ENCODE results near the gene LRP8. TPM values are rescaled to one million over a fixed set of nuclear protein-coding genes. Genes with fewer than 3 reads are reported as not detected.

Gene LRP8
- total and polyA plus RNA-seq, 2 of the 13 experiments (the other 11 are each of a cell fraction or from before 2014, with no cell fraction given), result 17.3 to 17.4 TPM

- Histone ChIP-seq H4K20me1 (ENCODE audit: insufficient read depth, low read length) (0 out of 2 replicates have a peak, but pooled peaks cover 3% of the 10 kb centered on the region), H3K36me3 (replicated peaks in 1 of 2; ENCODE audit: control insufficient read depth in 1 of 2, insufficient read depth in 2 of 2, low read length in 2 of 2) (0 out of 5 replicates have a peak, but pooled peaks cover 0 to 5% of the 10 kb centered on the region in 2 experiments), H3K4me3 (replicated peaks in 1 of 3; ENCODE audit: insufficient read depth in 1 of 3, low read depth in 2 of 3, low read length in 3 of 3) (no peak overlapping the region), H2AFZ (ENCODE audit: low read length) (no peak overlapping the region), H3K79me2 (ENCODE audit: insufficient read depth, low read length) (peaks cover 2% of the 10 kb centered on the region), H3K4me2 (ENCODE audit: low read depth, low read length) (no peak overlapping the region), H3K9ac (ENCODE audit: insufficient read depth, low read depth, low read length) (no peak overlapping the region), H3K4me1 (ENCODE audit: insufficient read depth, low read length) (peaks cover 16% of the 10 kb centered on the region), H3K27me3 (ENCODE audit: control insufficient read depth in 1 of 2, insufficient read depth in 2 of 2, low read length in 2 of 2) (no peaks in the 10 kb centered on the region; a peak in 1 of 5 replicates), H3K27ac (ENCODE audit: extremely low read length, insufficient read depth, low read length) (no peak overlapping the region), H3K9me3 (ENCODE audit: low read length) (no peaks in the 10 kb centered on the region)
- CTCF ChIA-PET (ENCODE audit: low intra/inter-chr PET ratio, low total read pairs), result no interaction called here
- FAIRE-seq, result no peak
- TF ChIP-seq ZNF639 (CRISPR knock-in tag; conservative IDR thresholded peaks at IDR 0.05) (no peak), NR3C1 (CRISPR knock-in tag; IDR thresholded peaks at IDR 0.05) (no peak), ERF (CRISPR knock-in tag; IDR thresholded peaks at IDR 0.05) (no peak), E2F2 (CRISPR knock-in tag; IDR thresholded peaks at IDR 0.05; ENCODE audit: borderline replicate concordance) (no peak), SP5 (CRISPR knock-in tag; IDR thresholded peaks at IDR 0.05; ENCODE audit: borderline replicate concordance, low read depth) (no peak), ZKSCAN8 (CRISPR knock-in tag; IDR thresholded peaks at IDR 0.05; ENCODE audit: borderline replicate concordance) (no peak), ZNF180 (CRISPR knock-in tag; IDR thresholded peaks at IDR 0.05; ENCODE audit: borderline replicate concordance, low read depth) (no peak), EP300 (IDR thresholded peaks at IDR 0.05; ENCODE audit: low read depth in 2 of 2, low read length in 2 of 2) (no peak), EP300 (CRISPR knock-in tag; IDR thresholded peaks at IDR 0.05; ENCODE audit: borderline replicate concordance) (no peak), ZNF569 (CRISPR knock-in tag; IDR thresholded peaks at IDR 0.05; ENCODE audit: borderline replicate concordance) (no peak)
- TF ChIP-seq, protein P1, sequence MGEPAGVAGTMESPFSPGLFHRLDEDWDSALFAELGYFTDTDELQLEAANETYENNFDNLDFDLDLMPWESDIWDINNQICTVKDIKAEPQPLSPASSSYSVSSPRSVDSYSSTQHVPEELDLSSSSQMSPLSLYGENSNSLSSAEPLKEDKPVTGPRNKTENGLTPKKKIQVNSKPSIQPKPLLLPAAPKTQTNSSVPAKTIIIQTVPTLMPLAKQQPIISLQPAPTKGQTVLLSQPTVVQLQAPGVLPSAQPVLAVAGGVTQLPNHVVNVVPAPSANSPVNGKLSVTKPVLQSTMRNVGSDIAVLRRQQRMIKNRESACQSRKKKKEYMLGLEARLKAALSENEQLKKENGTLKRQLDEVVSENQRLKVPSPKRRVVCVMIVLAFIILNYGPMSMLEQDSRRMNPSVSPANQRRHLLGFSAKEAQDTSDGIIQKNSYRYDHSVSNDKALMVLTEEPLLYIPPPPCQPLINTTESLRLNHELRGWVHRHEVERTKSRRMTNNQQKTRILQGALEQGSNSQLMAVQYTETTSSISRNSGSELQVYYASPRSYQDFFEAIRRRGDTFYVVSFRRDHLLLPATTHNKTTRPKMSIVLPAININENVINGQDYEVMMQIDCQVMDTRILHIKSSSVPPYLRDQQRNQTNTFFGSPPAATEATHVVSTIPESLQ (CRISPR knock-in tag; conservative IDR thresholded peaks at IDR 0.05), result no peak
- 100% methylated on average over 3 of the region's 3 CpGs for WGBS (ENCODE audit: low lambda C conversion rate)
- intact Hi-C loops (cut with micrococcal nuclease; ENCODE audit: unreplicated experiment) (no loop called here), in situ Hi-C loops (cut with HindIII; ENCODE audit: extremely low pct_ligation_motif_present, low pct_unique_long_range_greater_than_20kb) (no loop called here)
- DNase-seq (ENCODE audit: low spot score), result no peak
- BruUV-seq (replicated peaks), result no TSS peak
- no peak for ATAC-seq
- POLR2A ChIA-PET, result no interaction called here
Measured at GRCh38 chr1:53299233-53299632, 28.6 kb downstream of the LRP8 start.
